ENCODE results near the gene PELI3. TPM values are rescaled to one million over a fixed set of nuclear protein-coding genes. Genes with fewer than 3 reads are reported as not detected.
"Not testable (repeated sequence)": the region's sequence is repeated elsewhere in the genome, so short reads cannot be mapped to it uniquely, and the experiment has no call there.

The PELI3 gene
- total RNA-seq, 4 donors from 2014 or later = 13.8 to 35.0 (median 24.0) TPM

DNA sequence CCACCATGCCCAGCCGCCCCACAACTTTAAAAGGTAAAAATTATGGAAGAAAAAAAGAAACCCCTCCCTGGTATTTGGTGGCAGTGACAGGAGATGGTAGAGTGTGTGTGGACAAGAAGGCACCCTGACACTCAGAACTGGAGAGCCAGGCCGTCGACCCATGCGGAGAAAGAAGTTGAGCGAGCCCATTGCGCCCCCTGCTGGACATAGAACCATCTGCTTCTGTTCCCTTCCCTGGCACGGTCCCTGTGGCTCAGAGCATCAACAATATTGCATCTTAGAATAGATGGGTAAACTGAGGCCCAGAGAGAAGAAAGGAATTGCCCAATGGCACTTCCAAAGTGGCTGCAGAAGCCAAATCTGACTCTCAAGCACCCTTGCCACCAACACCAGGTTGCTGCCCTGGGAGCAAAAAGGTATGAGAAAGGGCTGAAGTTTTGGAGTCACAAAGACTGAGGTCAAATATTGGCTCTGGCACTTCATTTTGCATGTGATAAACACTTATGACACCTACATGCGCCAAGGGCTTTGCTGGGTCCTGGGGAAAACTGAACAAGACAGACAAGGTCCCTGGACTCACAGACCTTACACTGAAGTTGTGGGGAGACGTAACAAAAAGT is 36.6 kb upstream of the PELI3 start:
- Histone ChIP-seq H3K27me3 (no peaks in the 10 kb centered on the region), H3K9me3 (no peaks in the 10 kb centered on the region), H3K4me1 (no peaks in the 10 kb centered on the region), H3K27ac (no peak overlapping the region), H3K36me3 (no peaks in the 10 kb centered on the region), H3K4me3 (no peak overlapping the region)
- TF ChIP-seq, protein P1, sequence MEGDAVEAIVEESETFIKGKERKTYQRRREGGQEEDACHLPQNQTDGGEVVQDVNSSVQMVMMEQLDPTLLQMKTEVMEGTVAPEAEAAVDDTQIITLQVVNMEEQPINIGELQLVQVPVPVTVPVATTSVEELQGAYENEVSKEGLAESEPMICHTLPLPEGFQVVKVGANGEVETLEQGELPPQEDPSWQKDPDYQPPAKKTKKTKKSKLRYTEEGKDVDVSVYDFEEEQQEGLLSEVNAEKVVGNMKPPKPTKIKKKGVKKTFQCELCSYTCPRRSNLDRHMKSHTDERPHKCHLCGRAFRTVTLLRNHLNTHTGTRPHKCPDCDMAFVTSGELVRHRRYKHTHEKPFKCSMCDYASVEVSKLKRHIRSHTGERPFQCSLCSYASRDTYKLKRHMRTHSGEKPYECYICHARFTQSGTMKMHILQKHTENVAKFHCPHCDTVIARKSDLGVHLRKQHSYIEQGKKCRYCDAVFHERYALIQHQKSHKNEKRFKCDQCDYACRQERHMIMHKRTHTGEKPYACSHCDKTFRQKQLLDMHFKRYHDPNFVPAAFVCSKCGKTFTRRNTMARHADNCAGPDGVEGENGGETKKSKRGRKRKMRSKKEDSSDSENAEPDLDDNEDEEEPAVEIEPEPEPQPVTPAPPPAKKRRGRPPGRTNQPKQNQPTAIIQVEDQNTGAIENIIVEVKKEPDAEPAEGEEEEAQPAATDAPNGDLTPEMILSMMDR (IDR thresholded peaks at IDR 0.05) = peak; percentile 70 to 86 (median 77)
- no peak for TF ChIP-seq POLR2A (IDR thresholded peaks at IDR 0.05)
- intact Hi-C loops (cut with DNase I; ENCODE audit: low total_unique reads) = no loop called here
- DNase-seq = peak; percentile 69 to 79

DNA sequence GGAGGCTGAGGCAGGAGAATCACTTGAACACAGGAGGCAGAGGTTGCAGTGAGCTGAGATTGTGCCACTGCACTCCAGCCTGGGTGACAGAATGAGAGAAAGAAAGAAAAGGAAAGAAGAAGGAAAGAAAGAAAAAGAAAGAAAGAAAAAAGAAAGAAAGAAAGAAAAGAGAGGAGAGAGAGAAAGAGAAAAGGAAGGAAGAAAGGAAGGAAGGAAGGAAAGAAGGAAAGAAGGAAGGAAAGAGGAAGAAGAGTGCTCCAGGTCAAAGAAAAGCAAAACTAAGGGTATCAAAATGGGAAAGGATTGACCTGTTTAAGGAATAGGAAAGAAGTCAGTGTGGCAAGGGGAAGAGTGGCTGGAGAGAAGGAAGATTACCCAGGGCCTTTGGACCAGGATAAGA is 35.4 kb upstream of the PELI3 start:
- H3K27ac ChIP-seq; DNase-seq; H3K27me3 ChIP-seq; H3K4me1 ChIP-seq; H3K36me3 ChIP-seq; H3K9me3 ChIP-seq; intact Hi-C loops (cut with DNase I; ENCODE audit: low total_unique reads); H3K4me3 ChIP-seq: not testable (repeated sequence)

- H3K27me3 ChIP-seq; intact Hi-C loops (cut with DNase I; ENCODE audit: low total_unique reads); DNase-seq; H3K4me1 ChIP-seq; H3K36me3 ChIP-seq; H3K27ac ChIP-seq; H3K9me3 ChIP-seq; H3K4me3 ChIP-seq: not testable (repeated sequence)
Measured at GRCh38 chr11:66431871-66432329, 34.8 kb upstream of the PELI3 start.

- intact Hi-C loops (cut with DNase I; ENCODE audit: low total_unique reads) = no loop called here
- H3K4me1 ChIP-seq = no peaks in the 10 kb centered on the region
- H3K36me3 ChIP-seq = no peaks in the 10 kb centered on the region
- TF ChIP-seq POLR2A (IDR thresholded peaks at IDR 0.05) = no peak
- TF ChIP-seq, protein P1 (IDR thresholded peaks at IDR 0.05) = no peak
- no peak overlapping the region for H3K4me3 ChIP-seq
- no peaks in the 10 kb centered on the region for H3K27me3 ChIP-seq
- H3K27ac ChIP-seq = no peak overlapping the region
- H3K9me3 ChIP-seq = no peaks in the 10 kb centered on the region
- no peak for DNase-seq
Measured at GRCh38 chr11:66432597-66432996, 34.1 kb upstream of the PELI3 start.

- no peaks in the 10 kb centered on the region for H3K36me3 ChIP-seq
- peak overlapping the region; percentile 79 to 87 for H3K27ac ChIP-seq
- intact Hi-C loops (cut with DNase I; ENCODE audit: low total_unique reads) = loop anchor here (5.0 kb wide), 1 partner anchor 36 kb away; no protein-coding TSS in a partner anchor
Measured at GRCh38 chr11:66437979-66438503, 28.7 kb upstream of the PELI3 start.

More at GRCh38 chr11:66437979-66438503, 28.7 kb upstream of the PELI3 start:
- Histone ChIP-seq H3K4me3 (peak overlapping the region; percentile 70 to 77), H3K9me3 (no peaks in the 10 kb centered on the region), H3K4me1 (no peaks in the 10 kb centered on the region), H3K27me3 (no peaks in the 10 kb centered on the region)
- TF ChIP-seq, protein P1 (IDR thresholded peaks at IDR 0.05) = no peak
- no peak for TF ChIP-seq POLR2A (IDR thresholded peaks at IDR 0.05)
- DNase-seq = no peak

Measured in uterus (tissue), 4 donors.